ENCODE results near the gene SLC37A1.

SLC37A1 gene

DNA sequence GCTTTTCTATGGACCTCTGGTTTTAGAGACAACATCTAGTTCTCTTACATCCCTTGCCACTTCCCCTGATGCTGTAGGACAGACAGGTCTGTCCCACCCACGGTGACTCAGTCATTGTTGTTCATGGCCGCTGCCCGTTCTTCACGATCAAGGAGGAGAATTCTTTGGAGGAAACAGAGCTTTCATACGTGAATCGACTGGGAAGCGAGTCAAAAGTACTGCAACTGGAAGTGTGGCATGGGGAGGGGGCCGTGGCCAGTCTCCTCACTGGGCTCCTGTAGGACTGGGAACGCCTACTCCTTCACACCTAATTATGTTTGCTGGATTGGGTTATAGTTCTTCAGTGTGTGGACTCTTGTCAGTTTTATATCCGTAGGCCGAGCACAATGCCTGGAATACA is 4.4 kb upstream of the SLC37A1 start:
- DNase-seq, result no peak

DNA sequence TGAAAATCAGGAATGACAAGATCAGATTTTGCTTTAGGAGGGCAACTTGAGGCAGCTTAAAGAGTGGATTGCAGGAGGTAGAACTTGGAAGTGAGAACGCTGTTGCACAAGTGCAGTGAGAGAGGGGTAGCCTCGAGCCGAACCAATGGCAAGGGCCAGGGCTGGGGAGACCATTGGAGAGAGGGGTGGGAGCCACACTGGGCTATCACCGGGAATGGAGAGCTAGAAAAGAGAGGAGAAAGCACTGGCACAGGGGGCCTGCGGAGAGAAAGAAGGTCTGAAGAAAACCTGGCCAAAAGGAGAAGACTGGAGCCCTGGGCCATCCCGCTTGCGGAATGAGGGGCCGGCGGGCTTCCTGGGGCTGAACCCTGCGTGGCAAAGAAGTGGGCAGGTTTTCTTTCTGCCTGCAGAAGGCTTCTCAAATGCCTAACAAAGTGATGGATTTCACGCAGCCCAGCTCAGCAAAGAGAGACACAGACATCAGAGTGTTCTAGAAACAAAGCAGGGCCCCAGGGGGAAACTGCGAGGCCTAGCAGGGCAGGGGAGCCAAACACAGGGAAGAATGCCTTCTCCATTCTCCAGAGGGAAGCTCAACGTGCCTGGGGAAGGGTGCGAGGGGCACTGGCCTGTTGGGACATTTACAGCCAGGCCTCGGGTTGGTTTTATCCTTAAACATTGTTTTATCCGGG is 1.2 kb upstream of the SLC37A1 start:
- DNase-seq, result no peak

DNA sequence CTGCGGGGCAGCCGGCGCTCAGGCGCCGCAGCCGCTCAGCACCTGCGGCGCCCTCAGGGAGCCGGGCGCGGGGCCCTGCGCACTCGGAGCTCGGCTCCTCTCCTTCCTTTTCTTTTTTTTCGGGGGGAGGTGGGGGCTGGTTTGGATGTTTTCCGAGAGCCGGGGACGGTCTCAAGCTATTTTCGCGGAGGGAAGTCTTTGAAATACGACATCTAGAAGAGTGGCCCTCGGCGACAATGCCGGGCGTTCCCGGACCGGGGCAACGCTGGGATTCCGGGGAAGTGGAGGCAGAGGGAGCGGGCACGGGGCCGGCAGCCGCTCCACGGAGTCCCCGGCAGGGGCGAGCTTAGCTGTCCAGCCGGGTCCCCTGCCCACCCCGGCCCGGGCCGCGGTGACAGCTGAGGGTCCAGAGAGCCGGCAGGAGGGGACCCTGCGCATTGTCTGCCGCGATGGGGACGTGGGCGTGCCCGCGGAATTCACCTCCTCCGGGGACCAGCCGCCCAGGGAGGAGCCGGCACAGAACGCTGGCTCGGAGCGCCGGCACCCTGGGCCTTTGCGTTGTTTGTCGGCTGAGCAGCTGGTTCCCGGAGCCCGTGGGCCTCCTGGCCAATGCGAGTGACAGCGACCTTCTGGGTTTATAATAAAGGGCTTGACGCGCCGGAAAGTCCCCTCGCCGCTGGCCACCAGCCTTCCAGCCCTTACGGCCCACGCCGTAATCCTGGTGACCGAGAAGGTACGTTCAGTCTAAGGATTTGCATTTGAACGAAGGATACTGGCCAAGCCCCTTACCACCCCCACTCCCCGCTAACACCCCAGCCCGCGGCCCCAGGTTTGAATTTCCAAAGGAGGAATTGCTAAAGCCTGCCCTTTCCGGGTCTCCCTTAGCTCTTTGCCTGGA is 582 bp downstream of the SLC37A1 start:
- no peak for DNase-seq

DNA sequence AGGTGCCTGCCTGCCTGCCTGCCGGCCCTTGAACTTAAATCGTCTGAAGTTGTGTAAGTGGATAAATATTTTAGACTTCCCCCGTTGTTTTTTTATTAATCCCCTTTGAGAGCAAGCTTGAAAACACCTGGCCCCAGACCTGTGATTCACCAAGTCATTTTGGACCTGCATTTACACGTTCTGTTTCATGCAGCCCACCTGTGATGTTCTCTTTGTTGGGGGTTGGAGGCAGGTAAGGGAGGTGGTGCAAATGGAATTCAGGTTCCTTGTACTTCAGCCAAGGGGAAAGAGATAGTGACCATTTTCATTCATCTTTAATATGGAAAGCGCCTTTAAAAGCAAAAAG is 1.2 kb downstream of the SLC37A1 start:
- DNase-seq, result no peak

DNA sequence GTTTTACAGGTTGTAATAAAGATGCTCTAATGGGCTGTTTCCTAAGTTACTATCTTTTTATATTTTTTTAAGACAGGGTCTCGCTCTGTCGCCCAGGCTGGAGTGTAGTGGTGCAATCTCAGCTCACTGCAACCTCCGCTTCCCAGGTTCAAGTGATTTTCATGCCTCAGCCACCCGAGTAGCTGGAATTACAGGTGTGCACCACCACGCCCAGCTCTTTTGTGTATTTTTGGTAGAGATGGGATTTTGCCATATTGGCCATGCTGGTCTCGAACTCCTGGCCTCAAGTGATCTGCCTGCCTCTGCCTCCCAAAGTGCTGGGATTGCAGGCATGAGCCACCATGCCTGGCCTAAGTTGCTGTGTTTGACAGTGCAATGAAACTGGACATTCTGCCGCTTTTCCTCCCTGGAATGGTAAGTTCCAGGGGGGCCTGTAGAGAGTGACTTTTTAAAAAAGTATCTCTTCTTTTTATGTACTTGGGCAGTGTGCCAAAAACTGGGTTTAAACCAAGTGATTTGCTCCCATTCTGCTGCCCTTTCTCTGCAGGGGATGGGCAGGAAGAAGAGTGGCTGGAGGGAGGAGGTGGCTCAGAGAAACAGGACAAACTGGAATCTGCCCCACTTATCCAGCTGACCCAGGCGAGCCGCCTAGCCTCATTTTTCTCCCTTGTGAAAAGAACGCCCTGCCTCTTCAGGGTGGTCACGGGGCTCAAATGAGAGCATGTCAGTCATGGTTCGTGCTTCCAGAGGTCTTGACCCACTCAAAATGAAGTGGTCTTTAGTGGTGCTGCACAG is 2.3 kb downstream of the SLC37A1 start:
- peak; percentile 34 for DNase-seq

DNA sequence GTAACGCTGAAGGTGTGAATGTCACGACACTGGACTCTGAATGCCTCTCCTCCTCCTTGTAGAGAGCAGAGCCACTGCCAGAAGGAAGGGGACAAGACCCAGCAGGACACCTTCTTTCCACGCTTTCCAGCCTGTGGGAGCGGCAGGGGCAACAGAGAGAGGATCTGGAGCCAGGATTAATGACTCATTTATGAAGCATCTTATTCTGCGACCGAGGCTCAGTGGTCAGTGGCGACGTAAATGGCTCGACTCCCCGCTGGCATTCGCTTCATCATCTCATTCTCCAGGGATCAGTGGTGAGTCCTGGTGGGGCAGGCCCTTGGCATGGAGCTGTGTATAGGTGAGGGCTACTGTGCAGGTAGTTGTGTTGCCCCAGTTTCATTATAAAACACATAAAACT is 4.6 kb downstream of the SLC37A1 start:
- DNase-seq, result no peak

DNA sequence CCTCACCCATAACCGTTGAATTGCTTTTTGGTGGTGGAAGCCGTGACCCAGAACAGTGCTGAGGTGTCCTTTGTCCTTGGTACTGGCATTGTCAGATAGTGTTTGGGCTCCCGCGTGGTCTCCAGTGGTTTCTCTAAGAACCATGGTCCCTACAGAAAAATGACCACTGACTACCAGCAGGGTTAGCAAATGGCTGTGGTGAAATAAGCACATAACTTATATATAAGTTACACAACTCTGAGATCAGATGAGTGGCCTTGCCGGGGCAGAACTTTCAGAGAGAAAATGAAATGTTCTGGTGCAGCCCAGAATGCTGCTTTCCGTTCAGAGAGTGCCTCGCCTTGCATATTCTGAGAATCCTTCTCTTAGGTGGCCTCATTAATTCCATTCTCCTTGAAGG is 5.0 kb downstream of the SLC37A1 start:
- no peak for DNase-seq

DNA sequence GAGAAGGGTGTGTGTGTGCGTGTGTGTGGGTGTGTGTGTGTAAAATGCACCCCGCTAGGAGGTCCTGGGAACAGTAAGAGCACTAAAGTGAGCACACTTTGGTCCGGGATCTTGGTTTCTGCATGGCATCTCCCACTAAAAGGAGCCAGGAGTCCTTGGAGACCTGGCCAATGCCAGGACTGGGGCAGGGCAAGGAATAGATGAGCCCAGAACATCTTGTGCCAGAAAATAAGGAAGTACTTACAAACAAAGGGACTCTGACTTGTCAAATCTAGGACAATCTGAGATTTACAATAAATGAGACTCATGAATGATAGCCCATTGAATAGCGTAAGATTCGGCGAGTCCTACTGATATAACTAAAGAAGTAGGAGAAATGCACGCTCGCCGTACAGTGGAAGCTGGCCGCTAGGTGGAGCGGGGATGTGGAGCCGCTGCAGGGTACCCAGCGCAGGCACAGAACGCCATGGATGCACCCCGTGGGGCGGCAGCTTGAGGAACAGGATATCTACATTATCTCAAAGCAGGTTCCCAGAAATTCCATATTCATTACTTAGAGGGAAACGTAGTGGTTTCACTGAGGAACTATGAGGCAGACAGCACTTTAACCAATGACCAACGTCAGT is 7.1 kb downstream of the SLC37A1 start:
- no peak for DNase-seq

DNA sequence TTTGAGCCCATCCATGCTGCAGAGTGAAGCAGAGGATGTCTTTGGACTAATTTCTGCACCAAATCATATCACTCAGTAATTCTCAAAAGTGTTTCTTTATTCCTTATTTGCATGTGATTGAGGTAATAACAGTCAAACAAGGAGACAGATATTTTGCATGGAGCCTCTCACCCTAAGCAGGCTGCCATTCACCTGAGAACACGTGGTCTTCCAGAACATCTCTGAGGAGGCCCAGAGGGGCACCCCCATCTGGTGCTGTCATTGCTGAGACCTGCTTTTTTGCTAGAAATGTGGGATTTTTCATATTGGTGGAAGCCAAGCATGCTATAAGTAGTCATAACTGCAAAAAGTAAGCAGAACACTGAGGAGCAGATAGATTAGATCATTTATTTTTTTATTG is 7.7 kb downstream of the SLC37A1 start:
- DNase-seq, result no peak

DNA sequence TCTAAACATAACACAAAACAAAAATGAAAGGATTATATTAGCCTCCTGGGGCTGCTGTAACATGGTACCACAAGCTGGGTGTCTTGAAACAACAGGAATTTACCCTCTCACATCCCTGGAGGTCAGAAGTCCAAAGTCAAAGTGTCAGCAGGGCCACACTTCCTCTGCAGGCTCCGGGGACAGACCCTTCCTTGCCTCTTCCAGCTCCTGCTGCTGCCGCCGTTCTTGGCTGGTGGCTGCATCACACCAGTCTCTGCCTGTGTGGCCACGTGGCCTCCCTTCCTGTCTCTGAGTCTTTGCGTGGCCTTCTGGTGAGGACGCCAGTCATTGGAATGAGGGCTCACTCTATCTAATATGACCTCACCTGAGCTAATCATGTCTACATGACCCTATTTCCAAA is 8.2 kb downstream of the SLC37A1 start:
- no peak for DNase-seq

DNA sequence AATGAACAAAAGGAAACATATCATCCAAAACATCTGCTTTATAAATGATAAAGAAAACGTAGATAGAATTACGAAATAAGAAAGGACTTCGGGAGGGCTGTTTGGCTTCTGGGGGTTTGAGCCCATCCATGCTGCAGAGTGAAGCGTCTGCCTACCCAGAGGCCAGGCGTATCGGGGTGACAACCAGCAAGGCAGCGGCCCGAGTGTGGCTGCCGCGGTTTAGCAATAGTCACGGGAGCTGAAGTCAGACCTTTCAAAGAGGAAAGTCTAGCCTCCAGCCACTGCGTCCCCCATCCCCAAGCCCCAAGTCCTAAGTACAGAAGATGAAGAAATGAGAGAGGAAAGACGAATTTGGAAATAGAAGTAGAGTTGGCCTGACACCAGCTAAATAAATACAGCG is 8.6 kb downstream of the SLC37A1 start:
- DNase-seq, result no peak

DNA sequence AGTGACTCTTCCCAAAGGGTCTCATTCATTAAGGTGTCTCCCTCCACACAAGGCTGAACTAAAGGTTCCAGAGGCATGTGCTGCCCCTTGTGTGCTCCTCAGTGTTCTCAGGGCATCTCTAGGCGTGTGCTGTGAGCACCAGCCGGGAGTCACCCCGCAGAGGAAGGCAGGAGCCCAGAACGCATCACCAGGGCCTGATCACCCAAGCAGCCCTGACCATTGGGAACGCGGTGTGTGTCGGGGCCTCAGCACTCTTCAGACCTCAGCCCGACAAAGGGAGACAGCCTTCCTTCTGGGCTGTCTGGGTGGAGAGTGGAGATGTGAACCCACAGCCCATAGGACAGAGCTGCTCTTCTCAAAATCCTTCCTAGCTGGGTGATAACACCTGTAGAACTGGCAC is 9.1 kb downstream of the SLC37A1 start:
- no peak for DNase-seq

DNA sequence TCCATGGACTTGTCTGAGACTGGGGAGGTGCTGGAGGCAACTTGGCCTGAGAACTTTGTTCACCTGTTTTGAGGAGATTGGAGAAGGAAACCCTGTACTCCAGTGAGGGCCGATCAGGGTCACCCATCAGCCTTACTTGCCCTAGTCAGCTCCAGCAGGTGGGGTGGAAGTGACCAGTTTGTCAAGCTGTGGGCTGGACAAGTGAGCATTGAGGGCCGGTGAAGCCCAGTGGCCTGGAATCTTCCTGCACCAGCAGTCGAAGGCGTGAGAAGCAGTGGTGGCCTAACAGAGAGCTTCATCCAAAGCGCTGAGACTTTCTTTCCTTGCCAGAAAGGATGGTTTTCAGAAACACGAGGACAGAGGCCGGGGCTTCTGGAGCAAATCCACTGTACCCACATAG is 9.6 kb downstream of the SLC37A1 start:
- DNase-seq, result no peak

DNA sequence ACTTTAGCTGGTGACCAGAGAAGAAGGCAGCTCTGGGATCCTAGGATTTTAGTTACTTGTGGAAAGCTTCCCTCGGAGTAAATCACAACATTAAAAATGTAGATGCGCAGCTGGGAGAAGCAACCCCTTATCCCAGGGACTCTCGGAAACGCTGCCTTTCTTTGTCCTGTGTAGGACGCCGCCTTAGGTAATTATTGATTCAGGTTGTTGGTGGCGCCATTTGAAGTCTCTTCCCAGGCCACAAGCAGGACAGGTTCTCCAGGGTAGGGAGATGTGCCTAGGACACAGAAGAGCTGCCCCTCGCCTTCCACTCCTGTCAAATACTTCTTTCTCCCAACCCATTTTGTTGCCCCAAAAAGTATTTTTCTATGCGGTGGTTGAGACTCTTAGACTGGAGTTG is 10.3 kb downstream of the SLC37A1 start:
- no peak for DNase-seq

DNA sequence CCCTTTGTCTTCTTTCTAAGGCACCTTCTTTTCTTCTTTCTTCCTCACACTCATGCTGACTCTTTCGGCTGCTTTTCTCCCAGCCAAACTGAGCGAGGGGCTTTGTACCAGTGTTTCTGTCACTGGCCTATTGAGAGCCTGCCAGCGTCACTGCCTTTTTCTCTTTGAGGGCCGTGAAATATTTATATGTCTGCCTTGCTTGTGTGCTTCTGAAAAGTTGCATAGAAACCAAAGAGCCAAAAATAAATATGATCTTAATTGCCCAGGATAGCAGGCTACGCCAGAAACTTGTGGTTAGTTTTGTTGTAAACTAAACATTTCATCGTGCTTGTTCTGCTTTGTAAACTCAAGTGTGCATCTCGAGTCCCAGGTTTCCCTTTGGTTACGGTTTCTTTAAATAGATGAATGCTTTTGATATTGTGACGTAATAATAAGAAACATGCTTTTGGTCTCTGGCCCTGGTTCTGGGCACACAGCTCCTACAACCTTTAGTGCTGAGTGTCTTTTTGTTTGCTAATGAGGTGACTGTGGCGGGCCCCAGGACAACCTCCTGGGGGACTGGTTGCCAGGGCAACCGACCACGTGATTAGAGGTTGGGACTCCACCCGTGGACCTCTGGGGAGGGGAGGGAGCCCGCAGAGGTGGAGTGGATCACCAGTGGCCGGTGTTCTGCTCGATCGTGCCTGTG is 10.8 kb downstream of the SLC37A1 start:
- DNase-seq, result no peak

DNA sequence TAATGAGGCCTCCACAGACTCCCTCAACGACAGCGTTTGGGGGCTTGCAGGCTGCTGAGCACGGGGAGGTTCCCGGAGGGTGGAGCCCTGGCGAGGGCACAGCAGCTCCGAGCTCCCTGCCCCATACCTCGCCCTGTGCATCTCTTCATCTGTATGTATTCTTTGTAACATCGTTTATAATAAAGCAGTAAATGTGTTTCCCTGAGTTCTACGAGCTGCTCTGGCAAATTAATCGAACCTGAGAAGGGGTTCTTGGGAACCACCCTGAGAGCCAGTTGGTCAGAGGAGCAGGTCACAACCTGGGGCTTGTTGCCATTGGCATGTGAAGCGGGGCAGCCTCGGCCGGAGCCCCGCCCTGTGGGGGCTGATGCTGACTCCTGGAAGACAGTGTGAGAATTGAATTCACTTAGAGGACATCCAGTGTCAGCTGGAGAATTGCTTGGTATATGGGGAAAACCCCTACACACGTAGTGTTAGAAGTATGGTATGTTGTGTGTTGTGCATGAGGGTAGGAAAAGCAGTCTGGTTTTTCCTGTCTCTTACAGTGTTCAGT is 11.5 kb downstream of the SLC37A1 start:
- no peak for DNase-seq

DNA sequence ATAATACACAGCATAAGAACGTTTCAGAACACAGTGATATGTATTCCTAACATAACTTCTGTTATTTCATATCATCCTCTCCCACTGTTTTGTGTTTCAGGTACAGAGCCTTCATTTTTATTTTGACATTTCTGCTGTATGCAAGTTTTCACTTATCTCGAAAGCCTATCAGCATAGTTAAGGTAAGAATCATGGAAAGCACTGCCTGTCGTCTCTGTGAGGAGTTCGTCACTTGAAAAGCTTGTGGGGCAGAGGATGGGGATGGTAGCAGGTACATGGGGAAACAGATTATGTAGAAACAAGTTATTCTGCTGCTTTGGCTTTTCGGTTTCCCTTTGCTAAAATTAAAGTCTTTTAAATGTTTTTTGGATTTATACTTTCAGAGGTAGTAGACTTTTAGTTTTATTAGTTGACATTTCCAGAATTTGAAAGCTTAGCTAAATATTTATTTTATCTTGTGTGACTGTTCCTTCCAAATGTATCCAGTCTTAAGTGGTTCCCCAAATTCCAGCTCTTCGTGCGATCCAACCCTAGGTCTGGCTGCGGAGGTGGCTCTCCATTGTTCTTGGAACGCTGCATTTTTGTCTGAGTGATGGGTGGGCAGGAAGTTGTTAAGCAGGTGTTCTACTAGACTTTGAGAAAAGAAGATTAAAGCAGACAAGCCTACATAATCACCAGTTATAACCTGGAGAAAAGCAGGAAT is 12.2 kb downstream of the SLC37A1 start:
- no peak for DNase-seq

DNA sequence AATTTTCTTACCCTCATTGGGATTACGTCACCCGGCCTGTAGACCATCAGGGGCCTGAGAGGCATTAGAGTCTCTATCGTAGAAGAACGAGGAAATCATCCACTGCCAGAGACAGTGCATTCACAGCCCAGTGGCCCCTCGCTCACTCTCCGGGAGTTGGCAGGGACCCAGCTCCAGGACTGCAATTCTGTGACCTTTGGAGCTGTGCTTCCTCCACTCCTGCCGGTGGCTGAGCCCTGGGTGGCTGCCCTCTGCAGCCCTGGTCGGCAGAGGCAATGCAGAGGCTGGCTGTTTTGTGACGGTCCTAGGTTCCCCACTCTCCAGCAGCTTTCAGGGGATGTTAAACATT is 12.7 kb downstream of the SLC37A1 start:
- no peak for DNase-seq

DNA sequence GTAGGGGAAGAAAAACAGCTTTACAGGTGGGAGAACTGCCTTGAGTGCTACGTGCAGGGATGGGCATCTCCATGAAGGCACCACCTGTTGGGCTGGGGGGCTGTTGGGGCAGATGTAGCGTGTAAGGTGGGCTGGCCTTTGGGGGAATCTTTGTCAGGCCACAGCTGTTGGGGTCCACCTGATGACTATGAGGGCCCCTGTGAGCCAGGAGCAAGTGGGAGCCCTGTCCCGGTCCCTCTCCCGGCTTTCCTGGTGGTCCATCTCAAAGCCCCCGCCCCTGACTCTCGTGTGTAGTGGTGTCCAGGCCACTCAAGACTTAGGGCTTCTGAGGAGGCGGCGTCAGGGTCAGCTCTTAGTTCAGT is 13.5 kb downstream of the SLC37A1 start:
- DNase-seq, result no peak

DNA sequence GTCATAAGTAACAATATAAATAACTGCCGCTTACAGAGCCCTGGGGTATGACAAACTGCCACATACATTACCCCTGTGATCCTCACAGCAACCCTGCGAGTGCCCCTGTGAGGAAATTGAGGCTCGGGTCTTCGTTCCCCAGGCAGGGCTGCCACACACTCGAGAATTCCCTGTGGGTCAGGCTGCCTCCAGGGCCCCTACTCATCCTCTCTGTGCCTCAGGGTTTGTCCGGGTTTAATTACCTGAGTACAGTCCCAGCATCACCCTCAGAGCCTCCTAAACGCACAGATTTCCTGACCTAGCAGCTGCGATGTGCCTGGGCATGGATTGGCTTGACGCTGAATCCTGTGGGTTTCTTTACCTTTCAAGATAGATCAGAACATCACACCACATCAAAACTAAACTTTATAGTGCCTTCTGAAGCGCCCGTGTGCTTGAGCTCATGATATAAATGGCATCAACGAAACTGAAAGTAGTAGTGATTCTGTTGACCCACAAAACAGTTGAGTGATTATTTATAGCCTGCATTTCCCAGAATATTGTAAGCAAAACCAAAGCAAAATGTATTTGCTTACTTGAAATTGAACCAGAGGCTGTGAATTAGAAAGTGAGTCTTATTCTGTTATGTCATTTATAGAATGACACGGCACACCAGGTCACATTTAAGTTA is 14.0 kb downstream of the SLC37A1 start:
- DNase-seq, result no peak

DNA sequence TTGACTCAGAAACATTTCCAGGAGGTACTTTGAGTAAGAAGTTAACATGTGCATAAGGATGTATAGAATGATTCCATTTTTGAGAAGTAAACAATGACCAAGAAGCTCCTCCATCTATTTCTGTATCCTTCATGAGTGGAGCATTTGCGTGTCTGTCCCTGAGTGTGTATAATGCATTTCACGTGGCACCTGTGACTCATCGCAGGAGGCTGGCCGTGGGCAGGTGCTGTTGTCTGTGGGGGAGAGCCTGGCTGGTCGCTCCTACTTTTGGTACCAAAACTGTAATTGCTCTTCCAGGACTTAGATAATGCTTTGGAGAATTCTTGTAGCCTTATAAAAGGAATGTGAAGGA is 16.5 kb downstream of the SLC37A1 start:
- no peak for DNase-seq

Measured in midbrain (tissue), 1 donor.